ENCODE results near the gene LIN52. TPM values are rescaled to one million over a fixed set of nuclear protein-coding genes. Genes with fewer than 3 reads are reported as not detected.

The LIN52 gene
- total RNA-seq, 1 experiment from 2014 or later = 10.6 TPM

- TF ChIP-seq, protein P1, sequence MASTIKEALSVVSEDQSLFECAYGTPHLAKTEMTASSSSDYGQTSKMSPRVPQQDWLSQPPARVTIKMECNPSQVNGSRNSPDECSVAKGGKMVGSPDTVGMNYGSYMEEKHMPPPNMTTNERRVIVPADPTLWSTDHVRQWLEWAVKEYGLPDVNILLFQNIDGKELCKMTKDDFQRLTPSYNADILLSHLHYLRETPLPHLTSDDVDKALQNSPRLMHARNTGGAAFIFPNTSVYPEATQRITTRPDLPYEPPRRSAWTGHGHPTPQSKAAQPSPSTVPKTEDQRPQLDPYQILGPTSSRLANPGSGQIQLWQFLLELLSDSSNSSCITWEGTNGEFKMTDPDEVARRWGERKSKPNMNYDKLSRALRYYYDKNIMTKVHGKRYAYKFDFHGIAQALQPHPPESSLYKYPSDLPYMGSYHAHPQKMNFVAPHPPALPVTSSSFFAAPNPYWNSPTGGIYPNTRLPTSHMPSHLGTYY (CRISPR knock-in tag; IDR thresholded peaks at IDR 0.05) = no peak
- no peak for TF ChIP-seq KAT7 (CRISPR knock-in tag; IDR thresholded peaks at IDR 0.05; ENCODE audit: borderline replicate concordance)
- TF ChIP-seq FOXP4 (CRISPR knock-in tag; IDR thresholded peaks at IDR 0.05) = no peak
- no peak for TF ChIP-seq IRF1 (CRISPR knock-in tag; IDR thresholded peaks at IDR 0.05)
- no peak for TF ChIP-seq ZNF317 (CRISPR knock-in tag; IDR thresholded peaks at IDR 0.05; ENCODE audit: borderline replicate concordance, low read depth)
- TF ChIP-seq CREM (CRISPR knock-in tag; IDR thresholded peaks at IDR 0.05) = no peak; the same call in 1 of the 2 replicates
- TF ChIP-seq ZBTB21 (CRISPR knock-in tag; IDR thresholded peaks at IDR 0.05; ENCODE audit: borderline replicate concordance) = no peak; the same call in 1 of the 2 replicates
- TF ChIP-seq SMAD4 (CRISPR knock-in tag; IDR thresholded peaks at IDR 0.05) = no peak
- no peak for TF ChIP-seq ATF6 (CRISPR knock-in tag; IDR thresholded peaks at IDR 0.05)
- TF ChIP-seq AFF4 (CRISPR knock-in tag; IDR thresholded peaks at IDR 0.05; ENCODE audit: borderline replicate concordance) = no peak; the same call in 1 of the 2 replicates
- TF ChIP-seq ELF4 (CRISPR knock-in tag; IDR thresholded peaks at IDR 0.05; ENCODE audit: low read depth) = no peak
Measured at GRCh38 chr14:74084277-74085046, at the start of gene LIN52, which contains the start of gene ALDH6A1 (continued).

- no peaks in the 10 kb centered on the region for H3K36me3 Mint-ChIP-seq
- ATAC-seq = no peak
- no peaks in the 10 kb centered on the region for H3K9me3 Mint-ChIP-seq
- H3K27ac Mint-ChIP-seq = no peak overlapping the region
- H3K4me3 Mint-ChIP-seq = no peak overlapping the region
- H3K4me1 Mint-ChIP-seq = no peaks in the 10 kb centered on the region
- no peak for DNase-seq (ENCODE audit: low spot score)
- CTCF ChIA-PET = no interaction called here
- no peaks in the 10 kb centered on the region for H3K27me3 Mint-ChIP-seq (ENCODE audit: low read depth)
- POLR2A ChIA-PET = interaction anchor here (0.6 to 0.8 kb wide), 2 partner anchors 33 to 39 kb away, joined by 7 to 9 read pairs; no protein-coding TSS in a partner anchor
- TF ChIP-seq STAT6 (CRISPR knock-in tag; conservative IDR thresholded peaks at IDR 0.05; ENCODE audit: low read depth) (no peak), ZNF416 (CRISPR knock-in tag; IDR thresholded peaks at IDR 0.05) (no peak), ATF1 (CRISPR knock-in tag; IDR thresholded peaks at IDR 0.05) (no peak), SOX15 (CRISPR knock-in tag; IDR thresholded peaks at IDR 0.05) (no peak), ZNF138 (CRISPR knock-in tag; conservative IDR thresholded peaks at IDR 0.05) (no peak), FOXP4 (CRISPR knock-in tag; IDR thresholded peaks at IDR 0.05) (no peak), HMGXB4 (CRISPR knock-in tag; IDR thresholded peaks at IDR 0.05) (no peak), FOXK1 (CRISPR knock-in tag; IDR thresholded peaks at IDR 0.05) (no peak)
Measured at GRCh38 chr14:74035556-74035955, 49.2 kb upstream of the LIN52 start.
